Mononuclear cell (primary cell): ENCODE results near the gene PLOD2. TPM values are rescaled to one million over a fixed set of nuclear protein-coding genes. Genes with fewer than 3 reads are reported as not detected.

Experiments used
- H3K27me3 ChIP-seq: 2 replicates; pipeline ENCODE4 v1.6.0; 2011; ENCODE audit warnings: low read length, control low read depth; ENCODE audit not compliant: insufficient read depth
- H3K4me1 ChIP-seq: 2 replicates; pipeline ENCODE4 v1.5.1; 2011; ENCODE audit warnings: mild to moderate bottlenecking, low read length, control low read depth; ENCODE audit not compliant: insufficient read depth
- H3K4me3 ChIP-seq: 2 replicates; pipeline ENCODE4 v1.5.1; 2011; ENCODE audit warnings: mild to moderate bottlenecking, low read length, moderate library complexity
- H3K9me3 ChIP-seq: 2 replicates; pipeline ENCODE4 v1.5.1; 2011; ENCODE audit warnings: low read depth, mild to moderate bottlenecking, control low read depth, low read length
- total RNA-seq: library from RNA; depleted of rRNA; stranded (reverse); fragments of >200 nt; gene quantifications from one replicate; pipeline ENCODE4 v1.2.3, GENCODE V29; 2012

The PLOD2 gene
- total RNA-seq: 1.8 TPM

- Histone ChIP-seq H3K27me3 (peaks cover 63% of the 10 kb centered on the region), H3K9me3 (no peaks in the 10 kb centered on the region), H3K4me3 (peak within 1 kb of the TSS; percentile 17), H3K4me1 (peaks cover 16% of the 10 kb centered on the region)
Measured at GRCh38 chr3:146160964-146161662, at the start of gene PLOD2. Gene PLOD2 (minus strand): TSS chr3:146161184. CDS start chr3:146160989, 195 bp downstream.

GRCh38 chr3:146209371-146209770, 48.4 kb upstream of the PLOD2 start:
- Histone ChIP-seq H3K4me1 (no peaks in the 10 kb centered on the region), H3K9me3 (no peaks in the 10 kb centered on the region)

DNA sequence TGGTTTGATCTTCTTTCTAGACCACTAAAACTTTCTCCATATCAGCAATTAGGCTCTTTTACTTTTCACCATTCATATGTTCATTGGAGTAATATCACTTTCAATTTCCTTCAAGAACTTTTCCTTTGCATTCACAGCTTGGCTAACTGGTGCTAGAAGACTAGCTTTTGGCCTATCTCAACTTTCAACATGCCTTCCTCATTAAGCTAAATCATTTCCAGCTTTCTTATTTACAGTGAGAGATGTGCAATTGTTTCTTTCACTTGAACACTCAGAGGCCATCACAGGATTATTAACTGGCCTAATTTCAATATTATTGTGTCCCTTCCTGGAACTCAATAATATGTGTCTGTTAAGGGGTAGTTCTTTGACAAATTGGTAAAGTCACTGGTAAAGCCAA, 42.8 kb upstream of the PLOD2 start:
- no peaks in the 10 kb centered on the region for H3K27me3 ChIP-seq
- H3K9me3 ChIP-seq: no peaks in the 10 kb centered on the region
- no peak overlapping the region for H3K4me3 ChIP-seq
- no peaks in the 10 kb centered on the region for H3K4me1 ChIP-seq

More at GRCh38 chr3:146209371-146209770, 48.4 kb upstream of the PLOD2 start:
- H3K27me3 ChIP-seq: no peaks in the 10 kb centered on the region
- no peak overlapping the region for H3K4me3 ChIP-seq

DNA sequence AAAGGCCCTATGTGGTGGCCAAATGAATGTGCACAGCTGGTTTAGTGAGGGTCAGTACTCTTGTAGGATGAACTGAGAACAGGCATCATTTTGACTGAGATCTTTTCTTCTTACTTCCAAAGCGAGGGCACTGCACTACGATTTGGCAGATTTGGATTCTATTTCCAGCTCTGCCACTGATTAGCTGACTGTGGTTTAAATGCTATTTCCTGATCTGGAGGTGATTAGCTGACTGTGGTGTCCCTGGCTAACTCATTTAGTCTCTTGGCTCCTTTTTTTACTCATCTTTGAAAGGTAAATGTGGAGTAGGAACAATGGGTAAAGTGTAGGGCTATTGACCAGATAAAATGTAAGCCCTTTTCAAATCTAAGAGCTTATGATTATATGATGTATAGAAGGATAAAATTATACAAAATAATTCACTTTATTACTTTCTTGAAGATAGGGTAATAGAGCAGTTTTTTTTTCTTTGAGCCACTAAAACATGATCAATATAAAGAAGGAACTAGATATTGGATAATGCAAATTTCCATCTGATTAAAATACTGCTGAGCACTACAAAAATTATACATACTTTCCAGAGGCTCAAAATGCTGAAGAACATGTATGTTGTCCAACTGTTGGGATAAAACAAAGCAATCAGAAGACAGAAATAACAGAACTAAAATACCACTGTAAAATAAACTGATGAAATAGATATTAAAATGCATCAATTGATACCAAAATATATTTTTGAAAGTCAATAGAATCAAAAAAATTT, 39.7 kb upstream of the PLOD2 start:
- Histone ChIP-seq H3K27me3 (no peaks in the 10 kb centered on the region), H3K4me1 (no peaks in the 10 kb centered on the region), H3K9me3 (no peaks in the 10 kb centered on the region), H3K4me3 (no peak overlapping the region)

DNA sequence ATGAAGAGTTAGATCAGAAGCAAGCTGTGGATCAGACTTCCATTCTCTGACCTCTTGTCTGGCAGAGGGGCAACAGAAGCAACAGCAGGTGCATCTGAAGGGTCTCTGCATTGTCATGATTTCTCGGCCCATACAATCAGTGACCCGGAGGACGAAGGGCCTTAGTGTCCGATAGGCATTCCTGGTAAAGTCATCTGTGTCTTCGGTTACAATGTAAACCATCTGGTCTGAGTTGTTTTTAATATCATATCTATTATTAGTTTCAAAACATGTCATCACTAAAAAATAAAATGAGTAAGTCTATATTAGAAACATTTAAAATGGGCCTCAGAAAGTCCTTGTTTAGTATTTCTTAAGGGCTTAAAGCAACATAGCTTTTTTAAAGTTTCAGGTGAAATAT, 38.8 kb upstream of the PLOD2 start:
- no peaks in the 10 kb centered on the region for H3K27me3 ChIP-seq
- H3K9me3 ChIP-seq: no peaks in the 10 kb centered on the region
- H3K4me1 ChIP-seq: no peaks in the 10 kb centered on the region
- H3K4me3 ChIP-seq: no peak overlapping the region

- Histone ChIP-seq H3K9me3 (no peaks in the 10 kb centered on the region), H3K4me1 (no peaks in the 10 kb centered on the region), H3K27me3 (no peaks in the 10 kb centered on the region), H3K4me3 (no peak overlapping the region)
Measured at GRCh38 chr3:146196789-146197188, 35.8 kb upstream of the PLOD2 start.

- Histone ChIP-seq H3K4me3 (no peak overlapping the region), H3K27me3 (no peaks in the 10 kb centered on the region), H3K9me3 (no peaks in the 10 kb centered on the region), H3K4me1 (no peaks in the 10 kb centered on the region)
Measured at GRCh38 chr3:146195605-146196004, 34.6 kb upstream of the PLOD2 start.

DNA sequence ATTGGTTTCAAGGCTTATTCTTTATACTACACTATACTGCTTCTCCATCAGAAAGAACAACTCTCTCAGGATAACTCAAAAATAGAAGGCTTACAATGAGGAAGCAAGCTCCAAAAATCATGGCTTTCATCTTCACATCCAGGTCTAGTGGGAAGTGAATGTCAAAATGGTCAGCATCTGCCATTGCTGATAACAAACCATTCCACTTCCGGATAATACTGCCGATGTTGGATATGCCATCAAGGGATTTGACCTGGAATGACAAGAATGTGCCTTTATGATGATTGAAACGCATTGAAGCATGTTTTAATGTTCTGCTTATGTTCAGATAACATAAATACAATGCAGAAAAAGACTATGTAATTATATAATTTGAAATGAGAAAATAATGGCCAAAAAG, 34.0 kb upstream of the PLOD2 start:
- no peak overlapping the region for H3K4me3 ChIP-seq
- no peaks in the 10 kb centered on the region for H3K27me3 ChIP-seq
- H3K9me3 ChIP-seq: no peaks in the 10 kb centered on the region
- no peaks in the 10 kb centered on the region for H3K4me1 ChIP-seq

DNA sequence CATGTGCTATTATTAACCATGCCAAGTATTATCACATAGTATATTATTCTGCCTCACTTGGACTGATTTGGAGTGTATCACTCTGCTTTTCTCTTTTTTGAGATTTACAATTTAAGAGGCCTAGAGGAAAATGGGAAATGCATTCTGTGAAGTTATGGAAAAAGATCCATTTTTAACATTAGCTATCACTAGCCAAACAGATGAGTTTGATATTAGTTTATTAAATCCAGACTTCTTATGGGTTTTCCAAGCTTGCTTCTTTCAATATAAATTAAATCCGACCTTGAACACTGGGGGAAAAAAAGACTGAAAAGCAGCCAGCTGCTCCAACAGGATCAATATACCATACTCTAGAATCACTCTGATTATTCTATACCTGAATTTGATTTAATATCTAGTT, 30.1 kb upstream of the PLOD2 start:
- Histone ChIP-seq H3K4me3 (no peak overlapping the region), H3K9me3 (no peaks in the 10 kb centered on the region), H3K4me1 (no peaks in the 10 kb centered on the region), H3K27me3 (no peaks in the 10 kb centered on the region)

- no peaks in the 10 kb centered on the region for H3K27me3 ChIP-seq
- no peak overlapping the region for H3K4me3 ChIP-seq
- no peaks in the 10 kb centered on the region for H3K9me3 ChIP-seq
- no peaks in the 10 kb centered on the region for H3K4me1 ChIP-seq
Measured at GRCh38 chr3:146189519-146190173, 28.7 kb upstream of the PLOD2 start.

DNA sequence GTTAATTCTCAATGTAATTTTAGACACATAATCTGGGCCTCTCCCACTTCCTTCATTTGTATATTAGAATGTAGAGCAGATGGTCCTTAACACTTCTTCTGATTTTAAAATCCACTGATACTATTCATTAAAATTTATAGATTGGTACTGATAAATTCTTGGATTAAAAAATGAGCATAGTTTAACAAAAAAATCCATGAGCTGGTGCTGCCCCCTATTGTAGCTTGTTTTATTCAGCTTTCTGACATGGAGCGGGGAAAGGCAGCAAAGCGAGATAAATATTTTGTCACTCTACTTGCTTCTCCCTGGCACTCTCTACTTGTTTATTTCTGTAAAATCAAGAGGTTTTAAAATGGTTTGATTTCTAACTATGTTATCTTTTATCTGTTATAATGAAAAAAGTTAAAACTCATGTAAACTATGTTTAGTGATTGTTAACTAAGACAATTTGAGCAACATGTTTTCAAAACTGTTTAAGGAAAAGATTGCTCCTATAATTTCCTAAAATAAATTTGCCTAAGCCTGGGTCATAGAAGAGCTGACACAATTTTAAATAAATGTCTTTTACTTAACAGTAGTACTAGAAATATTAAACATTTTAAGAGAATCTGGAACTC, 26.5 kb upstream of the PLOD2 start:
- Histone ChIP-seq H3K4me3 (no peak overlapping the region), H3K4me1 (no peaks in the 10 kb centered on the region), H3K27me3 (no peaks in the 10 kb centered on the region), H3K9me3 (no peaks in the 10 kb centered on the region)

GRCh38 chr3:146184241-146185015, 23.4 kb upstream of the PLOD2 start:
- Histone ChIP-seq H3K9me3 (no peaks in the 10 kb centered on the region), H3K4me3 (no peak overlapping the region)

GRCh38 chr3:146181216-146181615, 20.2 kb upstream of the PLOD2 start:
- H3K4me3 ChIP-seq: no peak overlapping the region
- H3K4me1 ChIP-seq: no peaks in the 10 kb centered on the region
- H3K27me3 ChIP-seq: no peaks in the 10 kb centered on the region
- H3K9me3 ChIP-seq: no peaks in the 10 kb centered on the region

More at GRCh38 chr3:146184241-146185015, 23.4 kb upstream of the PLOD2 start:
- Histone ChIP-seq H3K4me1 (no peaks in the 10 kb centered on the region), H3K27me3 (no peaks in the 10 kb centered on the region)

DNA sequence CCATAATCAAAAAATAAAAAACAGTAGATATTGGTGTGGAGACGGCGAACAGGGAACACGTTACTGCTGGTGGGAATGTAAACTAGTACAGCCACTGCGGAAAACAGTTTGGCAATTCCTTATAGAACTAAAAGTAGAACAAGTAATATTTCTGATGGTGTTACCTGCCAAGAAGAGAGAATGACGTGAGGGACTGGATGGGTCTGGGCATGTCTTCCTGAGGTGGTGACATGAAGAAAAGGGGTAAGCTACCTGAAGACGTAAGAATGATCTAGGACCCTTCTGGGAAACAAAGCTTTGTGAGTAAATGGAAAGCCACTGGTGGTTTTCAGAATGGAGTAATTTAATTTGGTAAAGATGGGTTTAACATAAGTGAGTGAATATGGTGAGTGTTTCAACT, 19.4 kb upstream of the PLOD2 start:
- Histone ChIP-seq H3K9me3 (no peaks in the 10 kb centered on the region), H3K4me1 (no peaks in the 10 kb centered on the region), H3K4me3 (no peak overlapping the region), H3K27me3 (no peaks in the 10 kb centered on the region)
